ENCODE measurements around the gene APPL1.

The APPL1 gene

DNA sequence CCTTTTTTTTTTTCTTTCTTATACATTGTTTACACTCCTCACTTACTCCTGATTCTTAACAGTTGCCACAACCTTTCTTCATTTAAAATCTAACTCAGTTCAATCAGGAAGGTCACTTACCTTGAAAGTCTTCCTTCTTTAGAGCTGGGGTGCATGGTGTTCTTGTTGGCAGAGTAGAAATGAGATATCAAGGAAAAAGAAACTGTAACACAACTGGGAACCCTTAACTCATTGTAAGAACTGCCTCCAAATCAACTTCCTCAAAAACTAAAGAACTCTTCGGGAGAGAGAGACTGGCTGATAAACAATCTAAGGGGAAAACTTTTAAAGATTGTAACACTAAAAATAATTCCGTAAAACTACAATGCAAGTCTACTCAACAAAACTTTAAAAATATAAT, 1.4 kb upstream of the APPL1 start:
- Histone ChIP-seq H3K9me3 (ENCODE audit: control insufficient read depth in 1 of 2, low read length in 2 of 2) (no peaks in the 10 kb centered on the region), H3K27me3 (ENCODE audit: control insufficient read depth in 1 of 2, insufficient read depth in 2 of 2, low read length in 2 of 2) (no peaks in the 10 kb centered on the region), H3K27ac (ENCODE audit: low read depth, low read length) (no peak overlapping the region), H3K4me1 (ENCODE audit: control insufficient read depth in 1 of 2, insufficient read depth in 2 of 2, low read length in 2 of 2) (peaks cover 5 to 9% of the 10 kb centered on the region in 2 donors), H3K4me3 (ENCODE audit: low read depth in 1 of 2, low read length in 2 of 2) (no peak overlapping the region), H3K9ac (ENCODE audit: low read depth in 1 of 2, low read length in 2 of 2) (no peak overlapping the region), H3K36me3 (ENCODE audit: control insufficient read depth in 1 of 2, insufficient read depth in 2 of 2, low read length in 2 of 2) (no peaks in the 10 kb centered on the region)

- Histone ChIP-seq H3K36me3 (ENCODE audit: control insufficient read depth in 1 of 2, insufficient read depth in 2 of 2, low read length in 2 of 2) (no peaks in the 10 kb centered on the region), H3K27ac (ENCODE audit: low read depth, low read length) (peak overlapping the region; percentile 65), H3K27me3 (ENCODE audit: control insufficient read depth in 1 of 2, insufficient read depth in 2 of 2, low read length in 2 of 2) (no peaks in the 10 kb centered on the region), H3K4me1 (ENCODE audit: control insufficient read depth in 1 of 2, insufficient read depth in 2 of 2, low read length in 2 of 2) (peaks cover 5 to 9% of the 10 kb centered on the region in 2 donors), H3K9ac (ENCODE audit: low read depth in 1 of 2, low read length in 2 of 2) (peak overlapping the region; percentile 57 to 79), H3K4me3 (ENCODE audit: low read depth in 1 of 2, low read length in 2 of 2) (peak overlapping the region; percentile 88 to 97), H3K9me3 (ENCODE audit: control insufficient read depth in 1 of 2, low read length in 2 of 2) (no peaks in the 10 kb centered on the region)
Measured at GRCh38 chr3:57227930-57228751, 612 bp downstream of the APPL1 start.

DNA sequence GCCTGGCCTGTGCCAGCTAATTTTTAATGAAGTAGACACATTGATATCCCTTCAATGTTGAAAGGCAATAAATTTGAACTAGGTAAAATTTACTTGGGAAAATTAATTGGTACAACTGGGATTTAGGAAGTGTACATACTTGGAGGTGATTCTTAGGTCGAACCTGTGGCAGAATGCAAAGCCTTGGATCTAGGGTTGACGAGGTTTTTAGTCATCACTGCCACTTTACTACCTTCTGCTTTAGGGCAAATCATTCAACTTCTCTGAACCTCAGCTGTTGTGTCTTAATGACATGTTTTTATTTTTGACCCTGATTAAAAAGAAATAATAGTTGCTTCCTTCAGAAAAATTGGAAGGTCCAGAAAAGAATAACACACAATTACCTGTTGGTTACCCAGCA, 2.5 kb downstream of the APPL1 start:
- no peaks in the 10 kb centered on the region for H3K27me3 ChIP-seq (ENCODE audit: control insufficient read depth in 1 of 2, insufficient read depth in 2 of 2, low read length in 2 of 2)
- no peak overlapping the region for H3K9ac ChIP-seq (ENCODE audit: low read depth in 1 of 2, low read length in 2 of 2)
- H3K4me3 ChIP-seq (ENCODE audit: low read depth in 1 of 2, low read length in 2 of 2): no peak overlapping the region
- H3K4me1 ChIP-seq (ENCODE audit: control insufficient read depth in 1 of 2, insufficient read depth in 2 of 2, low read length in 2 of 2): peaks cover 5 to 9% of the 10 kb centered on the region in 2 donors
- H3K9me3 ChIP-seq (ENCODE audit: control insufficient read depth in 1 of 2, low read length in 2 of 2): no peaks in the 10 kb centered on the region
- no peaks in the 10 kb centered on the region for H3K36me3 ChIP-seq (ENCODE audit: control insufficient read depth in 1 of 2, insufficient read depth in 2 of 2, low read length in 2 of 2)
- no peak overlapping the region for H3K27ac ChIP-seq (ENCODE audit: low read depth, low read length)

GRCh38 chr3:57233799-57234198, 6.3 kb downstream of the APPL1 start:
- Histone ChIP-seq H3K36me3 (ENCODE audit: control insufficient read depth in 1 of 2, insufficient read depth in 2 of 2, low read length in 2 of 2) (peaks cover 7 to 8% of the 10 kb centered on the region in 2 donors), H3K9ac (ENCODE audit: low read depth in 1 of 2, low read length in 2 of 2) (no peak overlapping the region), H3K27me3 (ENCODE audit: control insufficient read depth in 1 of 2, insufficient read depth in 2 of 2, low read length in 2 of 2) (no peaks in the 10 kb centered on the region), H3K4me1 (ENCODE audit: control insufficient read depth in 1 of 2, insufficient read depth in 2 of 2, low read length in 2 of 2) (peaks cover 5 to 6% of the 10 kb centered on the region in 2 donors), H3K27ac (ENCODE audit: low read depth, low read length) (no peak overlapping the region), H3K9me3 (ENCODE audit: control insufficient read depth in 1 of 2, low read length in 2 of 2) (no peaks in the 10 kb centered on the region), H3K4me3 (ENCODE audit: low read depth in 1 of 2, low read length in 2 of 2) (no peak overlapping the region)

- peaks cover 2 to 3% of the 10 kb centered on the region in 2 donors for H3K4me1 ChIP-seq (ENCODE audit: control insufficient read depth in 1 of 2, insufficient read depth in 2 of 2, low read length in 2 of 2)
- no peak overlapping the region for H3K4me3 ChIP-seq (ENCODE audit: low read depth in 1 of 2, low read length in 2 of 2)
- H3K27me3 ChIP-seq (ENCODE audit: control insufficient read depth in 1 of 2, insufficient read depth in 2 of 2, low read length in 2 of 2): no peaks in the 10 kb centered on the region
- H3K9me3 ChIP-seq (ENCODE audit: control insufficient read depth in 1 of 2, low read length in 2 of 2): no peaks in the 10 kb centered on the region
- no peak overlapping the region for H3K9ac ChIP-seq (ENCODE audit: low read depth in 1 of 2, low read length in 2 of 2)
- no peak overlapping the region for H3K27ac ChIP-seq (ENCODE audit: low read depth, low read length)
- H3K36me3 ChIP-seq (ENCODE audit: control insufficient read depth in 1 of 2, insufficient read depth in 2 of 2, low read length in 2 of 2): peaks cover 13% of the 10 kb centered on the region in 2 donors
Measured at GRCh38 chr3:57234613-57235575, 7.4 kb downstream of the APPL1 start.

DNA sequence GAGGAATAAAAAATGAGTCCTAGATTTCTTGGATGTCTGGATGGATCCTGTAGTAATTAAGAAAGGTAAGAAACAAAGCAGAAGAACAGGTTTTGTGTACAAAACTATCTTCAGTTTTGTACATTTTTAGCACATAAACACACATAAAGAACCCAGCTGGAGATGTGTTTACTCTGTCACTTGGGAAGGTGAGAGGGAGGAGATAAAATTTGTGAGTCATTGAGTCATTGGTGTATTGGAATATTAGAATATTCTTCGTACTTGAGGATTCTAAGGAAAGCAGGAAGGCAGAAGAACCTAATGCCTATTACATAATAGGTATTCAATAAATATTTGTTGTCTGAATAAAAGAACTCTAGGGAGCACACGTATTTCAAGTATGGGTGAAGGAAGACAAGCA, 17.4 kb downstream of the APPL1 start:
- Histone ChIP-seq H3K4me1 (ENCODE audit: control insufficient read depth in 1 of 2, insufficient read depth in 2 of 2, low read length in 2 of 2) (no peaks in the 10 kb centered on the region), H3K4me3 (ENCODE audit: low read depth in 1 of 2, low read length in 2 of 2) (no peak overlapping the region), H3K9ac (ENCODE audit: low read depth in 1 of 2, low read length in 2 of 2) (no peak overlapping the region), H3K27ac (ENCODE audit: low read depth, low read length) (no peak overlapping the region), H3K27me3 (ENCODE audit: control insufficient read depth in 1 of 2, insufficient read depth in 2 of 2, low read length in 2 of 2) (no peaks in the 10 kb centered on the region), H3K9me3 (ENCODE audit: control insufficient read depth in 1 of 2, low read length in 2 of 2) (no peaks in the 10 kb centered on the region), H3K36me3 (ENCODE audit: control insufficient read depth in 1 of 2, insufficient read depth in 2 of 2, low read length in 2 of 2) (peaks cover 23 to 69% of the 10 kb centered on the region in 2 donors)

DNA sequence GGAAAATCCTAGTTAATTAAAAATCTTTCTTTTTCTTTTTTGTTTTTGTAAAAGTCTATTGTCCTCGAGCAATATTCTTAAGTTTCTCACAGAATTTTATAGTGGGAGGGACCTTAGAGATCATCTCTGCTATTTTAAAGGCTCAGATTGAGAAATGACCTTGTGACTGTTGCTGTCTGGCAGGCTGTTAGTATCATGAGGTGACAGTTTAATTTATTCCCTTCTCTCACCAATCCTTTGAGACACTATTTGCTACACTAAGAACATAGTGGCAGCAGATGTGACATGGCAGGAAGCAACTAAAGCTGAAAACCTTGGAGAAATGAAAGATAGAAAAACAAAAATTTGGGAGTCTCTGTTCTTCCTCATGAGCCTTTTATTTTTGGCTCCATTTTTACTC, 24.9 kb downstream of the APPL1 start:
- H3K4me1 ChIP-seq (ENCODE audit: control insufficient read depth in 1 of 2, insufficient read depth in 2 of 2, low read length in 2 of 2): no peaks in the 10 kb centered on the region
- H3K36me3 ChIP-seq (ENCODE audit: control insufficient read depth in 1 of 2, insufficient read depth in 2 of 2, low read length in 2 of 2): peaks cover 18 to 26% of the 10 kb centered on the region in 2 donors
- no peak overlapping the region for H3K4me3 ChIP-seq (ENCODE audit: low read depth in 1 of 2, low read length in 2 of 2)

DNA sequence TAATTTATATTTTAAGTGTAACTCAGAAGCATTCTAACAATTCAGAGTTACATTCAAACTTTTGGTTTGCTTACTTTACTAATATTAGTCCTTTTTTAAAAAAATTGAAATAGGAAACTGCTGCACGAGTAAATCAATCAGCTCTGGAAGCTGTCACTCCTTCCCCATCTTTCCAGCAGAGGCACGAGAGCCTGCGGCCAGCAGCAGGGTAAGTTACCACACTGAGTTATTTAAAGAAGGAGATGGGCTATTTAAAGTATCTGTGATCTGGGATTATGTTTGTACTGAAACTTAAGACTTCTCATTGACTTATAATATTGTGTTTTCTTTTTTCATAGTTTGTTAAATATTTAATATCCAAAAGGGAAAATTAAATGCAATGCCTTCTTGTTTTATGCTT, 29.3 kb downstream of the APPL1 start:
- H3K36me3 ChIP-seq (ENCODE audit: control insufficient read depth in 1 of 2, insufficient read depth in 2 of 2, low read length in 2 of 2): peaks cover 7 to 49% of the 10 kb centered on the region in 2 donors
- H3K9me3 ChIP-seq (ENCODE audit: control insufficient read depth in 1 of 2, low read length in 2 of 2): no peaks in the 10 kb centered on the region
- no peaks in the 10 kb centered on the region for H3K27me3 ChIP-seq (ENCODE audit: control insufficient read depth in 1 of 2, insufficient read depth in 2 of 2, low read length in 2 of 2)
- no peak overlapping the region for H3K27ac ChIP-seq (ENCODE audit: low read depth, low read length)
- no peak overlapping the region for H3K9ac ChIP-seq (ENCODE audit: low read depth in 1 of 2, low read length in 2 of 2)
- no peak overlapping the region for H3K4me3 ChIP-seq (ENCODE audit: low read depth in 1 of 2, low read length in 2 of 2)
- H3K4me1 ChIP-seq (ENCODE audit: control insufficient read depth in 1 of 2, insufficient read depth in 2 of 2, low read length in 2 of 2): no peaks in the 10 kb centered on the region

More for the DNA sequence above, 24.9 kb downstream of the APPL1 start:
- Histone ChIP-seq H3K9ac (ENCODE audit: low read depth in 1 of 2, low read length in 2 of 2) (no peak overlapping the region), H3K27me3 (ENCODE audit: control insufficient read depth in 1 of 2, insufficient read depth in 2 of 2, low read length in 2 of 2) (no peaks in the 10 kb centered on the region), H3K27ac (ENCODE audit: low read depth, low read length) (no peak overlapping the region), H3K9me3 (ENCODE audit: control insufficient read depth in 1 of 2, low read length in 2 of 2) (no peaks in the 10 kb centered on the region)

GRCh38 chr3:57257678-57258077, 30.1 kb downstream of the APPL1 start:
- Histone ChIP-seq H3K27ac (ENCODE audit: low read depth, low read length) (no peak overlapping the region), H3K9me3 (ENCODE audit: control insufficient read depth in 1 of 2, low read length in 2 of 2) (no peaks in the 10 kb centered on the region), H3K27me3 (ENCODE audit: control insufficient read depth in 1 of 2, insufficient read depth in 2 of 2, low read length in 2 of 2) (no peaks in the 10 kb centered on the region), H3K9ac (ENCODE audit: low read depth in 1 of 2, low read length in 2 of 2) (no peak overlapping the region), H3K4me1 (ENCODE audit: control insufficient read depth in 1 of 2, insufficient read depth in 2 of 2, low read length in 2 of 2) (no peaks in the 10 kb centered on the region), H3K4me3 (ENCODE audit: low read depth in 1 of 2, low read length in 2 of 2) (no peak overlapping the region), H3K36me3 (ENCODE audit: control insufficient read depth in 1 of 2, insufficient read depth in 2 of 2, low read length in 2 of 2) (peaks cover 7 to 48% of the 10 kb centered on the region in 2 donors)

GRCh38 chr3:57261119-57261518, 33.6 kb downstream of the APPL1 start:
- H3K27ac ChIP-seq (ENCODE audit: low read depth, low read length): no peak overlapping the region
- H3K4me1 ChIP-seq (ENCODE audit: control insufficient read depth in 1 of 2, insufficient read depth in 2 of 2, low read length in 2 of 2): no peaks in the 10 kb centered on the region
- H3K9me3 ChIP-seq (ENCODE audit: control insufficient read depth in 1 of 2, low read length in 2 of 2): no peaks in the 10 kb centered on the region
- no peak overlapping the region for H3K4me3 ChIP-seq (ENCODE audit: low read depth in 1 of 2, low read length in 2 of 2)
- no peak overlapping the region for H3K9ac ChIP-seq (ENCODE audit: low read depth in 1 of 2, low read length in 2 of 2)
- peaks cover 8 to 66% of the 10 kb centered on the region in 2 donors for H3K36me3 ChIP-seq (ENCODE audit: control insufficient read depth in 1 of 2, insufficient read depth in 2 of 2, low read length in 2 of 2)
- H3K27me3 ChIP-seq (ENCODE audit: control insufficient read depth in 1 of 2, insufficient read depth in 2 of 2, low read length in 2 of 2): no peaks in the 10 kb centered on the region

Measured in duodenal mucosa (tissue), 2 donors.